Gastroesophageal sphincter (tissue), 4 donors: ENCODE results near the gene SPECC1L. TPM values are rescaled to one million over a fixed set of nuclear protein-coding genes. Genes with fewer than 3 reads are reported as not detected.
"Not testable (repeated sequence)": the region's sequence is repeated elsewhere in the genome, so short reads cannot be mapped to it uniquely, and the experiment has no call there.

ENCODE experiments used
- ATAC-seq: fragments of 150-250 bp; one replicate; pipeline ENCODE4 v1.9.1; 2016; ENCODE audit warnings: mild to moderate bottlenecking, moderate library complexity
- H3K27ac ChIP-seq, 4 donors: fragments of 200-600 bp; sonication (generic) in 3 of 4; 1 replicate in 3 of 4; 2 replicates in 1 of 4; pipeline ENCODE4 v1.5.1; 2016 to 2019
- H3K27me3 ChIP-seq: fragments of 200-600 bp; sonication (generic); one replicate; pipeline ENCODE4 v1.5.1; 2019
- H3K36me3 ChIP-seq, 2 donors: fragments of 200-600 bp; sonication (generic); one replicate each; pipeline ENCODE4 v1.5.1; 2019; ENCODE audit warnings: control low read depth in 1 of 2
- H3K4me1 ChIP-seq, 3 donors: fragments of 200-600 bp; sonication (generic); 1 replicate in 2 of 3; 2 replicates in 1 of 3; pipeline ENCODE4 v1.5.1; 2016 to 2019; ENCODE audit warnings: control low read depth in 2 of 3
- H3K4me3 ChIP-seq, 2 donors: fragments of 200-600 bp; sonication (generic); one replicate each; pipeline ENCODE4 v1.5.1; 2019; ENCODE audit warnings: mild to moderate bottlenecking in 1 of 2, moderate library complexity in 1 of 2
- H3K9me3 ChIP-seq, 3 donors: fragments of 200-600 bp; sonication (generic); one replicate each; pipeline ENCODE4 v1.5.1; 2017 to 2019; ENCODE audit warnings: control low read depth in 2 of 3
- EP300 ChIP-seq: sonication (generic); formaldehyde crosslinking; IDR thresholded peaks from one replicate; pipeline ENCODE4 v1.6.1; 2017; ENCODE audit warnings: antibody characterized with exemption, mild to moderate bottlenecking
- POLR2A ChIP-seq, 2 donors: fragments of 450-650 bp; IDR thresholded peaks; one replicate each; pipeline ENCODE4 v1.6.1; 2017; ENCODE audit warnings: antibody characterized with exemption in 2 of 2, mild to moderate bottlenecking in 2 of 2, moderate library complexity in 1 of 2
- POLR2AphosphoS5 ChIP-seq: sonication (generic); formaldehyde crosslinking; IDR thresholded peaks from one replicate; pipeline ENCODE4 v1.6.1; 2017; ENCODE audit warnings: antibody characterized with exemption
- WGBS, 2 donors: methylation state at CpG; one replicate each; pipeline ENCODE4 v1.1.5; 2018; ENCODE audit warnings: low coverage in 1 of 2; 5-methylcytosine and 5-hydroxymethylcytosine counted together
- total RNA-seq, 4 donors: library from RNA; depleted of rRNA; stranded (reverse); fragments of >200 nt; gene quantifications; one replicate each; pipeline ENCODE4 v1.1.0, GENCODE V29; 2016
- TF ChIP-seq, protein P1 (sequence below), 4 experiments: fragments of 200-600 bp in 2 of 4; fragments of 450-650 bp in 2 of 4; sonication (generic) in 1 of 4; IDR thresholded peaks; one replicate each; pipeline ENCODE4 v1.5.1; 2017 to 2019; ENCODE audit warnings: antibody characterized with exemption in 4 of 4, mild to moderate bottlenecking in 2 of 4, moderate library complexity in 2 of 4

SPECC1L gene
- total RNA-seq, 4 donors from 2014 or later: 62.3 to 110 (median 92.5) TPM

DNA sequence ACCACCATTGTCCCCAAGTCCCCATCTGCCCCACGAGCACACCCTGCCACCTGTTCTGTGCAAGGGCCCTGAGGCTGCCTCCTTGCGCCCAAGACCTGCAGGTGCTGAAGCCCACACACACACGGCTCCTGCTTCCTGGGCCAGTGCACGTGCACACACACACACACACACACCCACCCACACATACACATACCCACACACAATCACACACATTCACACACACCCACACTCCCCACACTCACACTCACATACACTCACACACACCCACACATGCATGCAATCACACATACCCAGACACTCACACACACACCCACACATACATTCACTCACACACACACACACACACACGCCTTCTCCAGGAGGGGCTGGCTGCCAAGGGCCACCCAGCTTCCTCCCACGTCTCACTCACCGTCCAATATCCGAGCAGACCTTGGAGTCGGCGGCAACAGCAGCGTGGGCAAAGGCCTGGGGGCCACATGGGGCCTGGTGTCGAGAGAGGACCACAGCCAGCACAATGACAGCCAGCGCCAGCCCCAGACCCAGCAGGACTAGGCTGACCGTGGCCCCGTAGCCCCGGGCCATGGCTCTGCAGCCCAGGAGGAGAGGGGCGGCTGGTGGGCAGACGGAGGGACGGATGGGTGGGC lies 26.4 kb upstream of the SPECC1L start:
- H3K9me3 ChIP-seq: no peaks in the 10 kb centered on the region
- H3K4me1 ChIP-seq: peaks cover 0 to 50% (median 23%) of the 10 kb centered on the region in 3 donors
- peak overlapping the region in 1 of 2 donors; percentile 46 for H3K4me3 ChIP-seq
- TF ChIP-seq POLR2AphosphoS5 (no peak), POLR2A (IDR thresholded peaks at IDR 0.05) (no peak), EP300 (no peak)
- TF ChIP-seq, protein P1, sequence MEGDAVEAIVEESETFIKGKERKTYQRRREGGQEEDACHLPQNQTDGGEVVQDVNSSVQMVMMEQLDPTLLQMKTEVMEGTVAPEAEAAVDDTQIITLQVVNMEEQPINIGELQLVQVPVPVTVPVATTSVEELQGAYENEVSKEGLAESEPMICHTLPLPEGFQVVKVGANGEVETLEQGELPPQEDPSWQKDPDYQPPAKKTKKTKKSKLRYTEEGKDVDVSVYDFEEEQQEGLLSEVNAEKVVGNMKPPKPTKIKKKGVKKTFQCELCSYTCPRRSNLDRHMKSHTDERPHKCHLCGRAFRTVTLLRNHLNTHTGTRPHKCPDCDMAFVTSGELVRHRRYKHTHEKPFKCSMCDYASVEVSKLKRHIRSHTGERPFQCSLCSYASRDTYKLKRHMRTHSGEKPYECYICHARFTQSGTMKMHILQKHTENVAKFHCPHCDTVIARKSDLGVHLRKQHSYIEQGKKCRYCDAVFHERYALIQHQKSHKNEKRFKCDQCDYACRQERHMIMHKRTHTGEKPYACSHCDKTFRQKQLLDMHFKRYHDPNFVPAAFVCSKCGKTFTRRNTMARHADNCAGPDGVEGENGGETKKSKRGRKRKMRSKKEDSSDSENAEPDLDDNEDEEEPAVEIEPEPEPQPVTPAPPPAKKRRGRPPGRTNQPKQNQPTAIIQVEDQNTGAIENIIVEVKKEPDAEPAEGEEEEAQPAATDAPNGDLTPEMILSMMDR (IDR thresholded peaks at IDR 0.05): no peak
- no peak for ATAC-seq
- H3K27me3 ChIP-seq: no peaks in the 10 kb centered on the region
- H3K36me3 ChIP-seq: no peaks in the 10 kb centered on the region
- peak overlapping the region in 3 of 4 donors; percentile 77 to 87 (median 83) for H3K27ac ChIP-seq
- 44 to 65% methylated on average over 3 to 11 of the region's 19 CpGs for WGBS, 2 donors

GRCh38 chr22:24245030-24245431 lies 25.6 kb upstream of the SPECC1L start, which contains the start of gene GGT5:
Gene GGT5, minus strand, starts transcription at chr22:24245082. Its CDS starts 357 bp downstream, at chr22:24244725.
- not testable (repeated sequence) for H3K9me3 ChIP-seq, H3K27me3 ChIP-seq, ATAC-seq, H3K36me3 ChIP-seq
- TF ChIP-seq POLR2A (IDR thresholded peaks at IDR 0.05) (peak in 1 of 2 donors; percentile 19), POLR2AphosphoS5 (peak; percentile 8)
- Histone ChIP-seq H3K27ac (peak within 1 kb of the TSS; percentile 40 to 87 (median 80)), H3K4me1 (peaks cover 0 to 50% (median 23%) of the 10 kb centered on the region in 3 donors), H3K4me3 (peak within 1 kb of the TSS in 1 of 2 donors; percentile 46)
- no CpG with 5 or more reads among the region's 12 CpGs for WGBS, 2 donors

DNA sequence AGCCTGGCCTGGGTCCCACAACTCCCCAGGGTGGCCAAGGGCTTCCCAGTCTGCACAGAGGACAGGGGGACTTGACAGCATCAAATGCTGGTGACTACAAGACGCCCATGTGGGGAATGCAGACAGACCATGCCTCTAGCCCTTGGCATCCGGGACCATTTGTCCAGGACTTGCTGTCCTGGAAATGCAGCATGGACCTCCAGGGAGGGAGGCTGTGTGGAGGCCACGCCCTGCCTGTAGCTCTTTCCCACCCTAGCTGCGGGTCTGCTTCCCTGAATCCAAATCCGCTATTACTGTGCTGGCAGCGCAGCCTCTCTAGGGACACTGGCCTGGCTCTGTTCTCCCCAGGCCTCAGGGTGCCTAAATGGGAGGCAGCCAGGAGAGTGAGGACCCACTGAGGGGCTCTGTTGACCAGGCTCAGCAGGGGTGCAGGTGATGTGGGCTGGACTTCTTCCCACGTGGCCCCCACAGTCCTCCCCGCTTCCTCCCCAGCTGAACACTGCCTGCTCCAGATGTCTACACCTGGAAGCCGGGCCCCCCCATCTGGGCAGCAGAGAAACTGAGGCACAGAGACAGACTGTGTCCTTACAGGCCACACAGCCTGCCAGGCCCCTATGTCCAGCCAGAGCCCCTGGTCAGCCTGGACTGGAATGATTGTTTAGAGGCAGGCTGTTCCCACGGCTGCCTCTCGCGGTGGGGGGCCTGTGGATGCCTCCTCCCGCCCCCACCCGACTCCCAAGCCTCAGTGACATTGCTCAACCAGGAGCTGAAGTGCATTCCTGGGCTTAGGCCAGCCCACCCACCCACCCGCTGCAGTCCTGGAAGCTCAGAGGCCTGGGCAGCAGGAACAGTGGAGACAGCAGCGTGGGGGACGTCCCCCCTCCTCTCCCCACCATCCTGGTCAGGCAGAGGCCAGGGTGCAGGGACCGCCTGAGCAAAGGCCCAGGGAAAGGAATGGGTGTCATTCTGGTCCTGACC lies 24.8 kb upstream of the SPECC1L start:
- peak; percentile 85 for ATAC-seq
- TF ChIP-seq POLR2AphosphoS5: peak; percentile 90
- TF ChIP-seq POLR2A (IDR thresholded peaks at IDR 0.05): peak in 1 of 2 donors; percentile 41
- H3K27me3 ChIP-seq, H3K36me3 ChIP-seq, H3K9me3 ChIP-seq: not testable (repeated sequence)
- Histone ChIP-seq H3K4me1 (peaks cover 0 to 50% (median 23%) of the 10 kb centered on the region in 3 donors), H3K27ac (peak overlapping the region; percentile 40 to 87 (median 80)), H3K4me3 (peak overlapping the region in 1 of 2 donors; percentile 46)
- WGBS, 2 donors: 20% methylated on average over 1 of the region's 18 CpGs

DNA sequence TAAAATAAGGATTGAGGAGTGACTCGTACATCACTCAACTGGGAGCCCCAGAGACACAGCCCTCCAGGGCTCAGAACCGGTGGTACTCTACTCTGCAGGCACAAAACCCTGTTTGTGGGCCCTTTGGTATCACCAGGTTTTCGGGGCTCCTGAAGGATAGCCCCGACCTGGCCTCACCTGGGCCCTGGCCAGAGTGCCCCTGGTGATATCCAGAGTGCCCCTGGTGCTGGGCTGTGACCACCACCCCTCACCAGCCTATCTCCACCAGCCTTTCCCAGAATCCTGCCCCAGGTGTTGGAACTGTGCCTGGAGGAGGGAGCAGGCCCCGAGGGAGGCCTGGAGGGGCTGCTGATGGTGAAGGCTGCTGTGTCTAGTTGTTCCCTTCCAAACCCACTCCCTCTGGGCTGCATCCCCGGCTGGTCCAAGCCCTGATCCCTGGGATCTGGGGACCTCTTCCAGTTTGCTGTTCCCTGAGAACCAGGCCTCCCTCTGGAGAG lies 23.6 kb upstream of the SPECC1L start:
- 71 to 89% methylated on average over 2 to 4 of the region's 6 CpGs for WGBS, 2 donors
- Histone ChIP-seq H3K4me1 (peaks cover 0 to 50% (median 23%) of the 10 kb centered on the region in 3 donors), H3K4me3 (no peak overlapping the region), H3K9me3 (no peaks in the 10 kb centered on the region), H3K27ac (peak overlapping the region; percentile 11 to 87 (median 80)), H3K27me3 (no peaks in the 10 kb centered on the region), H3K36me3 (no peaks in the 10 kb centered on the region)
- ATAC-seq: no peak
- no peak for TF ChIP-seq POLR2AphosphoS5
- no peak for TF ChIP-seq EP300
- TF ChIP-seq, protein P1 (IDR thresholded peaks at IDR 0.05): no peak
- TF ChIP-seq POLR2A (IDR thresholded peaks at IDR 0.05): no peak

- peak; percentile 94 for ATAC-seq
- Histone ChIP-seq H3K36me3 (no peaks in the 10 kb centered on the region), H3K4me1 (peaks cover 0 to 44% (median 23%) of the 10 kb centered on the region in 3 donors), H3K27me3 (no peaks in the 10 kb centered on the region), H3K27ac (peak overlapping the region in 3 of 4 donors; percentile 77 to 87 (median 83)), H3K4me3 (no peak overlapping the region), H3K9me3 (no peaks in the 10 kb centered on the region)
- WGBS, 2 donors: no CpG with 5 or more reads among the region's 23 CpGs
- no peak for TF ChIP-seq EP300
- TF ChIP-seq POLR2A (IDR thresholded peaks at IDR 0.05): no peak
- peak; percentile 95 for TF ChIP-seq POLR2AphosphoS5
- TF ChIP-seq, protein P1 (IDR thresholded peaks at IDR 0.05): peak in 3 of 4 experiments; percentile 88 to 99 (median 94)
Observed at GRCh38 chr22:24247564-24248344, 22.9 kb upstream of the SPECC1L start.

DNA sequence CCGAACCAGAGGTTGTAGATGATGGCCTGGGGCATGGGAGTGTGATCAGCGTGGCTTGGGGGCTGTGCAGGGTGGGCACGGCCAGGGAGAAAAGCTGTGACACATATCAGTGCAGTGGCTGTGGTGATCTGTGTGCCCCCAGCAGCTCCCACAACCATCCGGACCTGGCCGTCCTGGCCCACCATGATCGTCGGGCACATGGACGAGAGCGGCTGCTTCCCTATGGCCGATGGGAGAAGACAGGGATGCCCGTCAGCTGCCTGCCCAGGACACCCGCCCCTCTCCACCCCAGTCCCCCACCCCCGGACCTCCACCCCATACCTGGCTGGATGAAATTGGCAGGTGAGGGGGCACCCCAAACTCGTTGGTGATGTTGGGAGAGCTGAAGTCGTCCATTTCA lies 22.0 kb upstream of the SPECC1L start:
- ATAC-seq, H3K27me3 ChIP-seq, H3K4me3 ChIP-seq, H3K9me3 ChIP-seq, H3K36me3 ChIP-seq, H3K27ac ChIP-seq: not testable (repeated sequence)
- WGBS, 2 donors: 96% methylated on average over 5 of the region's 15 CpGs; no CpG with 5 or more reads in 1 of the 2 donors
- peaks cover 0 to 39% (median 23%) of the 10 kb centered on the region in 3 donors for H3K4me1 ChIP-seq

DNA sequence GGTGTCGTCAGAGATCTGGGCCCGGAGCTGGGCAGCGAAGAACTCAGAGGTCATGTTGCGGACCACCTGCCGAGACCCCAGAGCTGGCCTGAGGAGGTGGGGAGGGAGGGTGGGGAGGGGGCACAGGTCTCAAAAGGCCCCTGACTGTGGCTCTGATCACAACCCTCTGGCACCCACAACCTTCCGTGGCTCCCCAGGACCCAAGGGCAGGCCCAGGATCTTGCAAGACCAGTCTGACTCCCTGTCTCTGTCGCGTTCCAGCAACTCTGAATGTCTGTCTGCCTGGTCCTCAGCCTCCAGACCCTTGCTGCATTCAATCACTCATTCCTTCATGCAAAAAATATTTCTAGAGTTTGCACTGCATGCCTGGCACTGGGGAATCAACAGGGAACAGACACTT lies 21.2 kb upstream of the SPECC1L start:
- peaks cover 0 to 37% (median 22%) of the 10 kb centered on the region in 3 donors for H3K4me1 ChIP-seq
- no CpG with 5 or more reads among the region's 8 CpGs for WGBS, 2 donors
- H3K27me3 ChIP-seq, H3K27ac ChIP-seq, ATAC-seq, H3K36me3 ChIP-seq, H3K9me3 ChIP-seq, H3K4me3 ChIP-seq: not testable (repeated sequence)

- not testable (repeated sequence) for H3K36me3 ChIP-seq, ATAC-seq, H3K4me3 ChIP-seq, H3K9me3 ChIP-seq, H3K27me3 ChIP-seq, H3K27ac ChIP-seq
- peaks cover 0 to 20% (median 16%) of the 10 kb centered on the region in 3 donors for H3K4me1 ChIP-seq
- WGBS, 2 donors: no CpG with 5 or more reads among the region's 28 CpGs
Observed at GRCh38 chr22:24251286-24251685, 19.3 kb upstream of the SPECC1L start.
